ENCODE data around the gene KRT6B.
"Not testable (repeated sequence)": the region's sequence is repeated elsewhere in the genome, so short reads cannot be mapped to it uniquely, and the experiment has no call there.

The KRT6B gene

DNA sequence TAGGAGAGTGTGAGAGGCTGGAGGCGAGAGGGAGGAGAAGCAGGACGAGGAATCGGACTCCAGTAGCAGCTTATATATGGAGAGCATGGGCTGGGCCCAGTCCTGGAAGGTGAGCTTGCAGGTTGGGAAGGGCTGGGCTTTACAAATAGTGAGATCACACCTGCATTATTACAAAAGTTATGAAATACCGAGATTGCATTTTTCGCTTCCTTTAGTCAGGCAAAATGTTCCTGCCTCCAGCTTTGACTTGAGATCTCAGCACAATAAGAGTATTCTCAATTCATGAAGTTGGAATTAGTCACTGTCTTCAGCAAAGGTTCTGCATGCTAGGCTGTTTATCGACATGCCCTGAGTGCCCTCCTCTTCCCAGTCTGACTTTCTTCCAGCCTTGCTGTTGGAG is at the start of gene KRT6B:
Gene KRT6B (minus strand): TSS at position 46 of the 400 bp plus-strand sequence. CDS start 68 bp downstream, outside the sequence.
- no peak for TF ChIP-seq EZH2phosphoT487 (IDR thresholded peaks at IDR 0.05; ENCODE audit: low read length)
- H3K4me2 ChIP-seq (ENCODE audit: low read depth, low read length): no peak within 1 kb of the TSS
- H3F3A ChIP-seq (ENCODE audit: insufficient read depth, low read length): no peaks in the 10 kb centered on the region
- H3K27ac ChIP-seq (ENCODE audit: low read length): no peak within 1 kb of the TSS
- H3K4me1 ChIP-seq (ENCODE audit: low read length): no peaks in the 10 kb centered on the region
- H3K9ac ChIP-seq (ENCODE audit: low read length): no peak within 1 kb of the TSS
- no peak within 1 kb of the TSS for H3K4me3 ChIP-seq (ENCODE audit: low read length)
- H4K20me1 ChIP-seq (ENCODE audit: insufficient read depth, low read length): no peaks in the 10 kb centered on the region
- no peaks in the 10 kb centered on the region; the same call in 1 of the 2 replicates for H3K27me3 ChIP-seq (replicated peaks; ENCODE audit: insufficient read depth, low read length)
- no peak within 1 kb of the TSS for H2AFZ ChIP-seq (ENCODE audit: low read length)
- H3K9me3 ChIP-seq (replicated peaks; ENCODE audit: insufficient read depth, low read length): no peaks in the 10 kb centered on the region
- H3K79me2 ChIP-seq (ENCODE audit: low read length): no peaks in the 10 kb centered on the region
- H3K36me3 ChIP-seq (replicated peaks; ENCODE audit: insufficient read depth, low read length): no peaks in the 10 kb centered on the region
- DNase-seq: no peak
- H3K9me2 ChIP-seq (replicated peaks; ENCODE audit: insufficient read depth, low read length): no peaks in the 10 kb centered on the region

DNA sequence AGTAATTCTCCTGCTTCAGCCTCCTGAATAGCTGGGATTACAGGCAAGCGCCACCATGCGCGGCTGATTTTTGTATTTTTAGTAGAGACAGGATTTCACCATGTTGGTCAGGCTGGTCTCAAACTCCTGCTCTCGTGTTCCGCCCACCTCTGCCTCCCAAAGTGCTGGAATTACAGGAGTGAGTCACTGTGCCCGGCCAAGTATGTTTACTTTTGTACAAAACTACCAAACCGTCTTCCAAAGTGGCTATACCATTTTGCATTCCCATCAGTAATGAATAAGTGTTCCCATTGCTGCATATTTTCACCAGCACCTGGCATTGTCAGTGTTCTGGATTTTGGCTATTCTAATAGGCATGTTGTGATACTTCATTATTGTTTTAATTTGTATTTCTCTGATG is 49.5 kb upstream of the KRT6B start:
- Histone ChIP-seq H3K9me2 (replicated peaks; ENCODE audit: insufficient read depth, low read length) (no peaks in the 10 kb centered on the region), H2AFZ (ENCODE audit: low read length) (no peak overlapping the region), H3K27ac (ENCODE audit: low read length) (no peak overlapping the region), H3K4me1 (ENCODE audit: low read length) (no peaks in the 10 kb centered on the region), H3K79me2 (ENCODE audit: low read length) (no peaks in the 10 kb centered on the region), H3K9me3 (replicated peaks; ENCODE audit: insufficient read depth, low read length) (no peaks in the 10 kb centered on the region), H3K27me3 (replicated peaks; ENCODE audit: insufficient read depth, low read length) (peaks cover 8% of the 10 kb centered on the region; the same call in 1 of the 2 replicates), H3K4me2 (ENCODE audit: low read depth, low read length) (no peak overlapping the region), H4K20me1 (ENCODE audit: insufficient read depth, low read length) (no peaks in the 10 kb centered on the region), H3K9ac (ENCODE audit: low read length) (no peak overlapping the region), H3K4me3 (ENCODE audit: low read length) (no peak overlapping the region), H3K36me3 (replicated peaks; ENCODE audit: insufficient read depth, low read length) (no peaks in the 10 kb centered on the region), H3F3A (ENCODE audit: insufficient read depth, low read length) (no peaks in the 10 kb centered on the region)
- TF ChIP-seq, protein P1, sequence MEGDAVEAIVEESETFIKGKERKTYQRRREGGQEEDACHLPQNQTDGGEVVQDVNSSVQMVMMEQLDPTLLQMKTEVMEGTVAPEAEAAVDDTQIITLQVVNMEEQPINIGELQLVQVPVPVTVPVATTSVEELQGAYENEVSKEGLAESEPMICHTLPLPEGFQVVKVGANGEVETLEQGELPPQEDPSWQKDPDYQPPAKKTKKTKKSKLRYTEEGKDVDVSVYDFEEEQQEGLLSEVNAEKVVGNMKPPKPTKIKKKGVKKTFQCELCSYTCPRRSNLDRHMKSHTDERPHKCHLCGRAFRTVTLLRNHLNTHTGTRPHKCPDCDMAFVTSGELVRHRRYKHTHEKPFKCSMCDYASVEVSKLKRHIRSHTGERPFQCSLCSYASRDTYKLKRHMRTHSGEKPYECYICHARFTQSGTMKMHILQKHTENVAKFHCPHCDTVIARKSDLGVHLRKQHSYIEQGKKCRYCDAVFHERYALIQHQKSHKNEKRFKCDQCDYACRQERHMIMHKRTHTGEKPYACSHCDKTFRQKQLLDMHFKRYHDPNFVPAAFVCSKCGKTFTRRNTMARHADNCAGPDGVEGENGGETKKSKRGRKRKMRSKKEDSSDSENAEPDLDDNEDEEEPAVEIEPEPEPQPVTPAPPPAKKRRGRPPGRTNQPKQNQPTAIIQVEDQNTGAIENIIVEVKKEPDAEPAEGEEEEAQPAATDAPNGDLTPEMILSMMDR (IDR thresholded peaks at IDR 0.05; ENCODE audit: low read length): no peak
- TF ChIP-seq EZH2phosphoT487 (IDR thresholded peaks at IDR 0.05; ENCODE audit: low read length): no peak
- no peak for TF ChIP-seq EZH2 (optimal IDR thresholded peaks at IDR 0.05; ENCODE audit: low read depth, low read length)
- no peak for DNase-seq

DNA sequence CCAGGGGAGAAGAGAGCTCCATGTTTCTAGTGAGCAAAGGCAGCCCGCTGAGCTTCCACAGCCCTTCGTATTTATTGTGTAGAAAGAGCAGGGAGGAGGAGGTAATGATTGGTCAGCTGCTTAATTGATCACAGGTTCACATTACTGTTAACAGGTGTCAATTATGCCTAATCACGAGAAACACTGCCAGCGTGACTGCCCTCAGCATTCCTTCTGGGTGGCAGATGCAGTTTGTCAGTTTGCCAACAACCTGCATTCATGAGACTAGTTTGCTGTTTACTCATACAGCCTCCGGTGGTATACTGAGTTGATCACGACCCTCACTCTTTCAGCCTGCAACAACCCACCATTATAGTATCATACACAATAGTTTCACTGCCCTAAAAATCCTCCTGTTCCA is 48.6 kb upstream of the KRT6B start:
- H3K9me3 ChIP-seq (replicated peaks; ENCODE audit: insufficient read depth, low read length); H3K79me2 ChIP-seq (ENCODE audit: low read length); DNase-seq; H3K27ac ChIP-seq (ENCODE audit: low read length); H3K4me2 ChIP-seq (ENCODE audit: low read depth, low read length); H4K20me1 ChIP-seq (ENCODE audit: insufficient read depth, low read length); H3K4me1 ChIP-seq (ENCODE audit: low read length); H3K27me3 ChIP-seq (replicated peaks; ENCODE audit: insufficient read depth, low read length); H3K4me3 ChIP-seq (ENCODE audit: low read length); H2AFZ ChIP-seq (ENCODE audit: low read length); H3K9ac ChIP-seq (ENCODE audit: low read length); H3F3A ChIP-seq (ENCODE audit: insufficient read depth, low read length); H3K9me2 ChIP-seq (replicated peaks; ENCODE audit: insufficient read depth, low read length); H3K36me3 ChIP-seq (replicated peaks; ENCODE audit: insufficient read depth, low read length): not testable (repeated sequence)

DNA sequence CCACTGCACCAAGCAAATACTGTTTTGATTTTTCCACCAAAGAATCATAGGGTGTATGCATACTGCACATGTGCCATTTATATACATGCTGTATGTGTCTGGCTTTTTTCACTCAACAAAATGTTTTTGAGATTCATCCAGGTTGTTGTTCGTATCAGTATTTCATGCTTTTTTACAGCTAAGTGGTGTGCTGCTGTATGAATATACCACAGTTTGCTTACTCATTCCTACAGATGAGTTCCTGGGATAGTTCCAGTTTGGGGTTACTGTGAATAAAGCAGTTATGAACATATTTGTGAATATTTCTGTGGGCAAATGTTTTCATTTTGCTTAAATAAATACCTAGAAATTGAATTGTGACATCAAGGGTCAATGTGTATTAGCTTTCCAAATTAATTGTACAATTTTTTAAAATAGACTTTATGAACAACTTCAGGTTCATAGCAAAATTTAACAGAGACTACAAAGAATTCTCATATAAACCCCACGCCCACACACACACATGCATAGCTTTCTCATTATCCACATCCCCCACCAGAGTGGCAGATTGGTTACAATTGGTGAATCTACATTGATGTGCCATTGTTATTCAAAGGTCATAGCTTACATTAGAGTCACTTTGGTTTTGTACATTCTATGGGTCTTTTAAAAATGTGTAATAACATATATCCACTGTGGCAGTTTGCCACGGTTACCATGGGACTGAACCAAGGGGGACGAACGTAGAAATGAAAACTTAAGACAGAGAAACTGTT is 48.0 kb upstream of the KRT6B start:
- no peak for DNase-seq
- H3K4me2 ChIP-seq (ENCODE audit: low read depth, low read length): no peak overlapping the region

More for the DNA sequence above, 48.0 kb upstream of the KRT6B start:
- Histone ChIP-seq H2AFZ (ENCODE audit: low read length) (no peak overlapping the region), H3K4me3 (ENCODE audit: low read length) (no peak overlapping the region), H3K9me3 (replicated peaks; ENCODE audit: insufficient read depth, low read length) (no peaks in the 10 kb centered on the region), H3K9me2 (replicated peaks; ENCODE audit: insufficient read depth, low read length) (no peaks in the 10 kb centered on the region), H3K36me3 (replicated peaks; ENCODE audit: insufficient read depth, low read length) (no peaks in the 10 kb centered on the region), H3K79me2 (ENCODE audit: low read length) (no peaks in the 10 kb centered on the region), H3F3A (ENCODE audit: insufficient read depth, low read length) (no peaks in the 10 kb centered on the region), H3K4me1 (ENCODE audit: low read length) (no peaks in the 10 kb centered on the region), H3K27ac (ENCODE audit: low read length) (no peak overlapping the region), H3K9ac (ENCODE audit: low read length) (no peak overlapping the region), H4K20me1 (ENCODE audit: insufficient read depth, low read length) (no peaks in the 10 kb centered on the region), H3K27me3 (replicated peaks; ENCODE audit: insufficient read depth, low read length) (0 out of 2 replicates have a peak, but pooled peaks cover 4% of the 10 kb centered on the region)
- TF ChIP-seq EZH2 (optimal IDR thresholded peaks at IDR 0.05; ENCODE audit: low read depth, low read length) (no peak), EZH2phosphoT487 (IDR thresholded peaks at IDR 0.05; ENCODE audit: low read length) (no peak)
- TF ChIP-seq, protein P1 (IDR thresholded peaks at IDR 0.05; ENCODE audit: low read length): no peak

All from MM.1S (cell line).